ENCODE results near the gene SLC5A11.
"Not testable (repeated sequence)": the region's sequence is repeated elsewhere in the genome, so short reads cannot be mapped to it uniquely, and the experiment has no call there.

The SLC5A11 gene

GRCh38 chr16:24834459-24835335 is 11.1 kb upstream of the SLC5A11 start:
- DNase-seq (ENCODE audit: low read depth in 2 of 3, low spot score in 2 of 3): no peak

- no peak for DNase-seq (ENCODE audit: low read depth in 2 of 3, low spot score in 2 of 3)
These were observed 8.9 kb upstream of the SLC5A11 start for GRCh38 chr16:24836836-24837235.

DNA sequence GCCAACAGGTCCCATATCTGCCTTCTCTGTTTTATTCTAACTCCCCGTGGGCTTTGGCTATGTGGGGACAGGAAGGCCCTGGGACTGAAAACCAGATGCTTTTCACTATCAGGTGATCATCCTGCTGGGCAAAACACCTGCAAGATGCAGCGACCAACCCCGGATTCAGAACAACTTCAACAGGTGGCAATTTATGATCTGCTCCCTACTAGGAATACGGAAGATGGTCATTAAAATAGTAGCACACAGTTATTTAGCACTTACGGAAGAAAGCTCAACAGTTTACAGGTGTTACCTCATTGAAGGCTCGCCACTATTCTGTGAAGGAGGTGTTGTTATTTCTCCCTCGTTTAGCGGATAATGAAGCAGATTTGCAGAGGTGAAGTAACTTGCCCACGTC is 7.8 kb upstream of the SLC5A11 start:
- no peak for DNase-seq (ENCODE audit: low read depth in 2 of 3, low spot score in 2 of 3)

DNA sequence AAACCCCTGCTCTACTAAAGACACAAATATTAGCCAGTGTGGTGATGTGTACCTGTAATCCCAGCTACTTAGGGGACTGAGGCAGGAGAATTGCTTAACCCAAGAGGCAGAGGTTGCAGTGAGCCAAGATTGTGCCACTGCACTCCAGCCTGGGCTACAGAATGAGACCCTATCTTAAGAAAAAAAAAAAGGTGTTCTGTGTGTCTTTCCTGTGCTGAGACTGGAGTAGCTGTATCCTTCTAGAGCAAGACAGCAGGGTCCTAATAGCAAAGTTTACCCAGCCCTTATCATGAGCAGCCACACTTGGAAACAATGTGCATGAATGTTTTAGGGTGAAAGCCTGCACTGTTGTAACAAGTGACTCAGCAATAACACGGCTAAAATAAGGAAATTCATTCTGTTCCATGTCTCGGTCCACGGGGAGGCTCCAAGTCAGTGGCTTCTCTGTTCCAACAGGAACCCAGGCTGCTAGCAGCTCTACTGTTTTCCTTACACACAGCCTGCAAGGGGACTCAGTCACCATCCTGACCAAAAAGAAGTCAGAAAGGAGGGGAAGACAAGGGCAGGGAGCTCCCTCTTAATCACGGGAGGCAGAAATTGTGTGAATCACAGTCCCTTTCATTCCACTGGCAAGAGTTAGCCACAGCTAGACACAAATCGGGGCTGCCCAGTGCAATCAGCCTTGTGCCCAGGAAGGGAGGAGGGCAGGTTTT is 7.1 kb upstream of the SLC5A11 start:
- no peak for DNase-seq (ENCODE audit: low read depth in 2 of 3, low spot score in 2 of 3)

GRCh38 chr16:24839347-24839972 is 6.3 kb upstream of the SLC5A11 start:
- no peak for DNase-seq (ENCODE audit: low read depth in 2 of 3, low spot score in 2 of 3)

DNA sequence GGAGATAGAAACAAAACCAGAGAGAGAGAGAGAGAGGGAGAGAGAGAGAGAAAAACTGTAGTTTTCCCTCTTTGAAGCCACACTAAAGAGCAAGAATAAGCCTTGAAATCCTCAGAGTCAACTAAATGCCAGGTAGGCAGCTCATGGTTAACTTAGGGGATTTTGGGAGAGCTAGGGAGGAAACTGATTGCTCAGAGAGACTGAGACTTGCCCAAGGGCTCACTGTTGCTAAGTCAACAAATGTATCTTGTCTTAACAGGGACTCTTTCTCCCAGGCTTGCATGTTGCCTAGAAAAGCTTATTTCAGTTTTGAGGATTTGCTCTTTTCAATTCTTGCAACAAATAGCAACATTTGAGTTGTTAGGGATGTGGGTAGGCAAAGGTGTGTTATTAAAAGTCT is 4.5 kb upstream of the SLC5A11 start:
- no peak for DNase-seq (ENCODE audit: low read depth in 2 of 3, low spot score in 2 of 3)

GRCh38 chr16:24844101-24845030 is 1.4 kb upstream of the SLC5A11 start:
- DNase-seq (ENCODE audit: low read depth in 2 of 3, low spot score in 2 of 3): no peak

- not testable (repeated sequence) for DNase-seq (ENCODE audit: low read depth in 2 of 3, low spot score in 2 of 3)
These were observed 765 bp upstream of the SLC5A11 start for GRCh38 chr16:24845031-24845365.

- DNase-seq (ENCODE audit: low read depth in 2 of 3, low spot score in 2 of 3): no peak
These were observed 990 bp downstream of the SLC5A11 start for GRCh38 chr16:24846548-24847357.

- DNase-seq (ENCODE audit: low read depth in 2 of 3, low spot score in 2 of 3): no peak
These were observed 1.5 kb downstream of the SLC5A11 start for GRCh38 chr16:24847358-24847664.

DNA sequence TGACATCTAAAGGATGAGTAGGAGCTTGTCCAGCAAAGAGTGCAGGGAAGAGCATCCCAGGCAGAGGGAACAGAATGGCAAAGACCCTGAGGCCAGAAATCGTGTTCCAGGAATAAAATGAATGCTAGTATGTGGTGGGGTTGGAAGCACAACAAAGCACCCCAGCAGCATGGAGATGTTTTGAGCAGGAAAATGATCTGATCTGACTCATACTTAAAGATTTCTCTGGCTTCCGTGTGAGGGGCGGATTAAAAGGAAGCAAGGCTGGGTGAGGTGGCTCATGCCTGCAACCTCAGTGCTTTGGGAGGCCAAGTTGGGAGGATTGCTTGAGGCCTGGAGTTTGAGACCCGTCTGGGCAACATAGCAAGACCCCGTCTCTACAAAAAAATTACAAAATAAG is 2.3 kb downstream of the SLC5A11 start:
- DNase-seq (ENCODE audit: low read depth in 2 of 3, low spot score in 2 of 3): no peak

- DNase-seq (ENCODE audit: low read depth in 2 of 3, low spot score in 2 of 3): no peak
These were observed 3.9 kb downstream of the SLC5A11 start for GRCh38 chr16:24849641-24850040.

DNA sequence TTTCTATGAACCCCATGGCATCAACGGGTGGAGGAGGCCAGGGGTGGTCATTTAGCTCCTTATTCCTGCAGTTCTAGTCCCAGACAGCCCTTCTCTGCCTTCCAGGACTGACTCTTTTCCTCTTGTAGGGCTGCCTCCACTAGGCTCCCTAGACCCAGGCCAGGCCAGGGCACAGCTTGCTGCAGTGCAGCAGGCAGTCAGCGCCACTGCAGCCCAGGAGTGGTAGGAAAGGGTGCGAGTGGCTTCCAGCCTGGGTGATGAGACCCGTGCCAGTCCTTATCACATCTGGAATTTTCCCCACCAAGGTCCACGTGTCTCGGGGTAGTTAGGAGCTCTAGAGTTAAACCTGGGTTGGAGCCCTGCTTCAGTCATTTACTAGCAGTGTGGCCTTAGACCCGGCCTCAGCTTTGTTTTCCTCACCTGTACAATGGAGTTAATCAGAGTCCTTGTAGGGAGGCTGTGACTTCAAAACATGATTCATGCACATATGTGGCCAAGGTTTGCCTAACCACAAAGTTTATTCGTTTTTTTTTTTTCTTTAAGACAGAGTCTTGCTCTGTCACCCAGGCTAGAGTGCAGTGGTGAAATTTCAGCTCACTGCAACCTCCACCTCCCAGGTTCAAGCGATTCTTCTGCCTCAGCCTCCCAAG is 4.7 kb downstream of the SLC5A11 start:
- DNase-seq (ENCODE audit: low read depth in 2 of 3, low spot score in 2 of 3): no peak

- no peak for DNase-seq (ENCODE audit: low read depth in 2 of 3, low spot score in 2 of 3)
These were observed 5.9 kb downstream of the SLC5A11 start for GRCh38 chr16:24851700-24852099.

DNA sequence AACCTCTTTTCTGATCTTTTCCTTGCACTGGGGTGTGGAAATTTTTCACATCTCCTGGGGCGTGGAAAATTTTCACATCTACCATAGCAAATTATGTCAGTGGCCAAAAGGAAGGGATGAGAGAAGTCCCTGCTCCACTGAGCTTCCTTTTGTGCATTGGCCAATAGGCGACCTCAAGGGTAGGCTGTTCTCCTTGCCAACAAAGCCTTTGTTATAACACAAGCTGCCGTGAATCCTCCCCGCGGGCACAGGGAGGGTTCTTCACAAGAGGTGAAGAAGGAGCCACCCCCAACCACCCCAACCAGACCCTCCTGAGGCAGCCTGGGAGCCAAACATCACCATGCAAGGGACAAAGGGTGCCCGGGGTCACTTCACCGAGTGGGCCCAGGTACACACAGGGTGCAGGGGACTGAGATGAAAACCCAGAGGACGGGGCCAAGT is 6.5 kb downstream of the SLC5A11 start:
- no peak for DNase-seq (ENCODE audit: low read depth in 2 of 3, low spot score in 2 of 3)

- no peak for DNase-seq (ENCODE audit: low read depth in 2 of 3, low spot score in 2 of 3)
These were observed 7.5 kb downstream of the SLC5A11 start for GRCh38 chr16:24853169-24853824.

GRCh38 chr16:24853830-24854229 is 8.1 kb downstream of the SLC5A11 start:
- DNase-seq (ENCODE audit: low read depth in 2 of 3, low spot score in 2 of 3): no peak

DNA sequence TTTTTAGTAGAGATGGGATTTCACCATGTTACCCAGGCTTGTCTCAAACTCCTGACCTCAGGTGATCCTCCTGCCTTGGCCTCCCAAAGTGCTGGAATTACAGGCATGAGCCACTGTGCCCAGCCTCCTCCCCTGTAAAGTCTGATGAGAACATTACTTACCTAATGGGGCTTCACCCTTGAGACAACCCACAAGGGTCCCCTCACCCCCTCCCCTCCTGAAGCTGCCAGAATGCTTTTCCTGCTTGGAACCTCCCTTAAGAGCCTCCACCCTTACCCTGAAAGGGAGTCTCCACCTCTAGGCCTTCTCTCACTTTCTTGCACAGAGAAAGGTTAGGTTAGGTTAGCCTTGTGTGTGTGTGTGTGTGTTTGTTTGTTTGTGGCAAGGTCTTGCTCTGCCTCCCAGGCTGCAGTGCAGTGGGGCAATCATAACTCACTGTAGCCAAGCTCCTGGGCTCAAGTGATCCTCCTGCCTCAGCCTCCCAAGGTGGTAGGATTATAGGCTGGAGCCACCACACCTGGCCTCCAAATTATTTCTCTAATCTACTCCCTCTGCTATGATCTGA is 8.9 kb downstream of the SLC5A11 start:
- DNase-seq (ENCODE audit: low read depth in 2 of 3, low spot score in 2 of 3): no peak

DNA sequence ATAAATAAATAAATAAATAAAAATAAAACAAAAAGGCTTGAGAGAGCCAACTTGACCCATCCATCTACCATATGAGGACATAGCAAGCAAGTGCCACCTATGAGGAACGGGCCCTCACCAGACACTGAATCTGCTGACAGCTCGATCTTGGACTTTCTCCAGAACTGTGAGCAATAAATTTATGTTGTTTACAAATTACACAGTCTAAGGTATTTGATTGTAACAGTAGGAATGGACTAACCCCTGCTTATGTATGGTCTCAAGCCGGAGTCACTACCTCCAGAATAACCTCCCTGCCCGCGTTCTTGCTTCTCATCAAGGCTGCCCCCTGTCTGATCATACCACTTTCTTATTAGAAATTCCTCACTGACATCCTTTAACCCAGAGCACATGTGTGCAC is 9.9 kb downstream of the SLC5A11 start:
- no peak for DNase-seq (ENCODE audit: low read depth in 2 of 3, low spot score in 2 of 3)

All from activated CD8-positive, alpha-beta memory T cell treated with anti-CD3 and anti-CD28 coated beads for 48 hours (primary cell).